Esophagus squamous epithelium (tissue), 5 donors: ENCODE data around the gene PTGS1. TPM values are rescaled to one million over a fixed set of nuclear protein-coding genes. Genes with fewer than 3 reads are reported as not detected.

ENCODE experiments used
- DNase-seq: peaks from one replicate; lab custom pipeline; 2025; lab: John Stamatoyannopoulos, UW
- H3K27ac ChIP-seq, 4 donors: fragments of 200-600 bp; sonication (generic); one replicate each; pipeline ENCODE4 v1.5.1; 2016 to 2019; ENCODE audit warnings: mild to moderate bottlenecking in 1 of 4
- H3K27me3 ChIP-seq, 4 donors: fragments of 200-600 bp; sonication (generic); 1 replicate in 3 of 4; 2 replicates in 1 of 4; pipeline versions ENCODE4 v1.5.1 to v1.6.0; 2017 to 2021; ENCODE audit warnings: antibody characterized with exemption in 1 of 4
- H3K36me3 ChIP-seq, 3 donors: fragments of 200-600 bp; sonication (generic); one replicate each; pipeline ENCODE4 v1.5.1; 2016 to 2019
- H3K4me1 ChIP-seq, 3 donors: fragments of 200-600 bp; sonication (generic); one replicate each; pipeline ENCODE4 v1.5.1; 2017 to 2019
- H3K4me3 ChIP-seq, 4 donors: fragments of 200-600 bp; sonication (generic); 1 replicate in 3 of 4; 2 replicates in 1 of 4; pipeline ENCODE4 v1.5.1; 2016 to 2019; ENCODE audit warnings: mild to moderate bottlenecking in 2 of 4, moderate library complexity in 1 of 4
- H3K9me3 ChIP-seq, 3 donors: fragments of 200-600 bp; sonication (generic); one replicate each; pipeline ENCODE4 v1.5.1; 2016 to 2019
- CTCF ChIP-seq, 6 experiments: fragments of 450-650 bp in 4 of 6; fragments of 200-600 bp in 2 of 6; sonication (generic) in 2 of 6; IDR thresholded peaks; one replicate each; pipeline ENCODE4 v1.5.1; 2016 to 2019; ENCODE audit warnings: antibody characterized with exemption in 6 of 6, mild to moderate bottlenecking in 4 of 6, moderate library complexity in 4 of 6
- POLR2A ChIP-seq, 4 donors: fragments of 450-650 bp; IDR thresholded peaks; one replicate each; pipeline ENCODE4 v1.6.1; 2017; ENCODE audit warnings: antibody characterized with exemption in 4 of 4, mild to moderate bottlenecking in 4 of 4, moderate library complexity in 3 of 4
- whole genome bisulfite sequencing, 2 donors: methylation state at CpG; one replicate each; pipeline ENCODE4 v1.1.5; 2018; 5-methylcytosine and 5-hydroxymethylcytosine counted together
- intact Hi-C: fragments of 100-400 bp; cut with DNase I; formaldehyde crosslinking; loops from one replicate; pipeline ENCODE4 v1.15.0; 2022
- total RNA-seq, 4 donors: library from RNA; depleted of rRNA; stranded (reverse); fragments of >200 nt; gene quantifications; one replicate each; pipeline ENCODE4 v1.1.0, GENCODE V29; 2016
- donor health status: DM: yes; HTN: yes; CAD: no.

Gene PTGS1
- total RNA-seq, 4 donors from 2014 or later = 15.6 to 36.1 (median 30.3) TPM

GRCh38 chr9:122333169-122333808 lies 37.5 kb upstream of the PTGS1 start:
- Histone ChIP-seq H3K9me3 (no peaks in the 10 kb centered on the region), H3K4me3 (no peak overlapping the region), H3K4me1 (peaks cover 0 to 4% (median 4%) of the 10 kb centered on the region in 3 donors), H3K36me3 (peaks cover 0 to 18% (median 0%) of the 10 kb centered on the region in 3 donors), H3K27me3 (peaks cover 0 to 9% (median 0%) of the 10 kb centered on the region in 4 donors), H3K27ac (no peak overlapping the region)
- DNase-seq = no peak
- 73% methylated on average over 9 to 10 of the region's 10 CpGs for WGBS, 2 donors
- intact Hi-C loops = no loop called here
- TF ChIP-seq POLR2A (IDR thresholded peaks at IDR 0.05) (no peak), CTCF (IDR thresholded peaks at IDR 0.05) (no peak)

- Histone ChIP-seq H3K4me1 (peaks cover 0 to 15% (median 4%) of the 10 kb centered on the region in 3 donors), H3K36me3 (peaks cover 0 to 6% (median 0%) of the 10 kb centered on the region in 3 donors), H3K9me3 (no peaks in the 10 kb centered on the region), H3K27ac (peak overlapping the region in 1 of 4 donors; percentile 14), H3K27me3 (peaks cover 0 to 12% (median 0%) of the 10 kb centered on the region in 4 donors), H3K4me3 (no peak overlapping the region)
- no peak for DNase-seq
- intact Hi-C loops = no loop called here
- TF ChIP-seq POLR2A (IDR thresholded peaks at IDR 0.05) (no peak), CTCF (IDR thresholded peaks at IDR 0.05) (no peak)
- 40 to 59% methylated on average over 2 to 4 of the region's 4 CpGs for WGBS, 2 donors
These were observed 35.9 kb upstream of the PTGS1 start for GRCh38 chr9:122334916-122335315.

- H3K4me3 ChIP-seq = no peak overlapping the region
- no peaks in the 10 kb centered on the region for H3K36me3 ChIP-seq
- H3K27ac ChIP-seq = no peak overlapping the region
- intact Hi-C loops = no loop called here
- TF ChIP-seq CTCF (IDR thresholded peaks at IDR 0.05) = no peak
- TF ChIP-seq POLR2A (IDR thresholded peaks at IDR 0.05) = no peak
- peaks cover 0 to 12% (median 0%) of the 10 kb centered on the region in 4 donors for H3K27me3 ChIP-seq
- H3K4me1 ChIP-seq = peaks cover 0 to 16% (median 4%) of the 10 kb centered on the region in 3 donors
- H3K9me3 ChIP-seq = no peaks in the 10 kb centered on the region
- no peak for DNase-seq
- 89 to 91% methylated on average over 5 of the region's 5 CpGs for whole genome bisulfite sequencing, 2 donors
These were observed 34.6 kb upstream of the PTGS1 start for GRCh38 chr9:122336189-122336588.

- WGBS, 2 donors = 48 to 49% methylated on average over 16 to 21 of the region's 26 CpGs
- H3K27ac ChIP-seq = no peak overlapping the region
- H3K9me3 ChIP-seq = no peaks in the 10 kb centered on the region
- intact Hi-C loops = no loop called here
- H3K27me3 ChIP-seq = peaks cover 0 to 12% (median 0%) of the 10 kb centered on the region in 4 donors
- no peak for DNase-seq
- H3K4me1 ChIP-seq = peaks cover 0 to 16% (median 4%) of the 10 kb centered on the region in 3 donors
- H3K36me3 ChIP-seq = no peaks in the 10 kb centered on the region
- TF ChIP-seq POLR2A (IDR thresholded peaks at IDR 0.05) (no peak), CTCF (IDR thresholded peaks at IDR 0.05) (no peak)
- H3K4me3 ChIP-seq = no peak overlapping the region
These were observed 33.8 kb upstream of the PTGS1 start for GRCh38 chr9:122336866-122337555.

- Histone ChIP-seq H3K27me3 (peaks cover 0 to 12% (median 0%) of the 10 kb centered on the region in 4 donors), H3K9me3 (no peaks in the 10 kb centered on the region), H3K4me3 (no peak overlapping the region), H3K36me3 (no peaks in the 10 kb centered on the region), H3K27ac (no peak overlapping the region), H3K4me1 (peaks cover 0 to 16% (median 0%) of the 10 kb centered on the region in 3 donors)
- no peak for DNase-seq
- intact Hi-C loops = no loop called here
- TF ChIP-seq CTCF (IDR thresholded peaks at IDR 0.05) (no peak), POLR2A (IDR thresholded peaks at IDR 0.05) (no peak)
- WGBS, 2 donors = 40 to 64% methylated on average over 2 to 4 of the region's 4 CpGs
These were observed 33.3 kb upstream of the PTGS1 start for GRCh38 chr9:122337556-122337929.
